ENCODE results near the gene LGALS1.
"Not testable (repeated sequence)": the region's sequence is repeated elsewhere in the genome, so short reads cannot be mapped to it uniquely, and the experiment has no call there.

Gene LGALS1

GRCh38 chr22:37639070-37639760 is 36.2 kb upstream of the LGALS1 start, which contains the start of gene SH3BP1:
SH3BP1 (plus strand) TSS chr22:37639669; CDS start chr22:37639788, 119 bp downstream.
- peak in 1 of 3 donors; percentile 43 for DNase-seq (ENCODE audit: low read depth in 3 of 3, low spot score in 1 of 3)

- DNase-seq (ENCODE audit: low read depth in 3 of 3, low spot score in 1 of 3) = no peak
Observed at GRCh38 chr22:37639771-37640590, 35.5 kb upstream of the LGALS1 start.

GRCh38 chr22:37640591-37641560 is 34.6 kb upstream of the LGALS1 start:
- no peak for DNase-seq (ENCODE audit: low read depth in 3 of 3, low spot score in 1 of 3)

- DNase-seq (ENCODE audit: low read depth in 3 of 3, low spot score in 1 of 3) = no peak
Observed at GRCh38 chr22:37641561-37641949, 33.9 kb upstream of the LGALS1 start.

GRCh38 chr22:37643225-37643847 is 32.1 kb upstream of the LGALS1 start:
- DNase-seq (ENCODE audit: low read depth in 3 of 3, low spot score in 1 of 3) = peak; percentile 50 to 94 (median 69)

- no peak for DNase-seq (ENCODE audit: low read depth in 3 of 3, low spot score in 1 of 3)
Observed at GRCh38 chr22:37647317-37647716, 28.1 kb upstream of the LGALS1 start.

GRCh38 chr22:37647928-37648327 is 27.5 kb upstream of the LGALS1 start:
- no peak for DNase-seq (ENCODE audit: low read depth in 3 of 3, low spot score in 1 of 3)

- DNase-seq (ENCODE audit: low read depth in 3 of 3, low spot score in 1 of 3) = no peak
Observed at GRCh38 chr22:37650463-37651136, 24.8 kb upstream of the LGALS1 start.

GRCh38 chr22:37654563-37655251 is 20.7 kb upstream of the LGALS1 start:
- DNase-seq (ENCODE audit: low read depth in 3 of 3, low spot score in 1 of 3) = no peak

GRCh38 chr22:37655252-37655563 is 20.2 kb upstream of the LGALS1 start:
- DNase-seq (ENCODE audit: low read depth in 3 of 3, low spot score in 1 of 3) = no peak

- DNase-seq (ENCODE audit: low read depth in 3 of 3, low spot score in 1 of 3) = not testable (repeated sequence)
Observed at GRCh38 chr22:37656583-37656982, 18.9 kb upstream of the LGALS1 start.

GRCh38 chr22:37657590-37658132 is 17.8 kb upstream of the LGALS1 start:
- DNase-seq (ENCODE audit: low read depth in 3 of 3, low spot score in 1 of 3) = no peak

- peak; percentile 96 to 98 (median 96) for DNase-seq (ENCODE audit: low read depth in 3 of 3, low spot score in 1 of 3)
Observed at GRCh38 chr22:37658133-37659065, 17.0 kb upstream of the LGALS1 start, which contains the start of gene PDXP. PDXP (plus strand) TSS chr22:37658723; CDS start chr22:37658783, 60 bp downstream.

- DNase-seq (ENCODE audit: low read depth in 3 of 3, low spot score in 1 of 3) = no peak
Observed at GRCh38 chr22:37659066-37659896, 16.2 kb upstream of the LGALS1 start.

- no peak for DNase-seq (ENCODE audit: low read depth in 3 of 3, low spot score in 1 of 3)
Observed at GRCh38 chr22:37659897-37660708, 15.3 kb upstream of the LGALS1 start.

- DNase-seq (ENCODE audit: low read depth in 3 of 3, low spot score in 1 of 3) = no peak
Observed at GRCh38 chr22:37660709-37661045, 14.8 kb upstream of the LGALS1 start.
